Stimulated activated CD4-positive, alpha-beta T cell treated with anti-CD3 and anti-CD28 coated beads, Interleukin-1b, Interleukin-23, amount 100 ng/mL, for 4 hours (primary cell): ENCODE measurements around the gene TMEM204.

Experiments
- DNase-seq, 2 donors: peaks; one replicate each; pipeline ENCODE4 v3.0.0-alpha.2; 2020; ENCODE audit warnings: low read depth in 2 of 2

Gene TMEM204

DNA sequence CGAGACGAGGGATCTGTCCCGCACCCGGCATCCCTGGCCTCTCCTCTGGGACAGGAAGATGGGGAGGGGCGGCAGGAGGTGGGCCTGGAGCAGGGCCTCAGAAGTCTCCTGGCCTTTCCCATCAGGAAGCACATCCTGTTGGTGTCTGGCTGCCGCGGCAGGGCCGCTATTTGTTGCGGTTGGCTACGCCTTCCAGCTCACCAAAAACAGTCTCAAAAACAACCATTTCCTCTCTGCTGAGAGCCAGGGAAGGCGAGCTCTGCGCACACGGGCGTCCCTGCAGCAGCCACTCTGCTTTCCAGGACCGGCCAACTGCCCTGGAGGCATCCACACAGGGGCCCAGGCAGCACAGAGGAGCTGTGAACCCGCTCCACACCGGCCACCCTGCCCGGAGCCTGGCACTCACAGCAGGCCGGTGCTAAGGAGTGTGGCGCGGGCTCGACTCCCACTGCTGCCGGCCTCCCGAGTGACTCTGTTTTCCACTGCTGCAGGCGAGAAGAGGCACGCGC is at the start of gene TMEM204:
TSS of gene TMEM204 (plus strand) at position 224 of the 509 bp plus-strand sequence. CDS start 610 bp downstream, outside the sequence.
- DNase-seq, result no peak

DNA sequence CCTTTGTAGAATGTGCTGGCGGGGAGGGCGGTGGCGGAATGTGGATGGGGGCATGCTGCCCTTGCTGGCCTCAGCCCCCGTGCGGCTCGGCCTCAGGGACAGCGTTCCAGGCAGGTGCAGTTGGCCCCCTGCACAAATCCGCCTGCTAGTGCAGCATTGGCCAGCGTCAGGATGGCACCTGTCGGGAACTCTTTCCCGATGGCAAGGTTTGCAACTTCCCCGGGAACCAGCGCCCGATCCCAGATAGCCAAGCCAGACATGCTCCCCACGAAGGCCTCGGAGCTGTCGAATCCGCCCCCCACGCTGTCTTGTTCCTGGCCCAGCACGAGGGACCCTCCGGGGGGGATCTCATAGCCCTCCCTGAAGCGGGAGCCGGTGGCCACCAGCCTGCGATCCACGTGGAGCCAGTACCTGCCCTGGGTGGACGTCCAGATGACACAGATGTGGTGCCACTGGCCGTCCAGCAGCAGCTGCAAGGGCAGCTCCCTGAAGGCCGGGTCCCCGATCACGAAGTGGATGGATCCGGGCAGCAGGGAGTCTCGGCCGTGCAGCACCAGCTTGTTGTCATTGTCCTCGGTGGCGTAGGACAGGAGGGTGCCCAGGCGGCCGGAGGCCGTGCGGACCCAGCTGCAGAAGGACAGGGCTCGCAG is 47.5 kb upstream of the TMEM204 start:
- DNase-seq, result no peak

DNA sequence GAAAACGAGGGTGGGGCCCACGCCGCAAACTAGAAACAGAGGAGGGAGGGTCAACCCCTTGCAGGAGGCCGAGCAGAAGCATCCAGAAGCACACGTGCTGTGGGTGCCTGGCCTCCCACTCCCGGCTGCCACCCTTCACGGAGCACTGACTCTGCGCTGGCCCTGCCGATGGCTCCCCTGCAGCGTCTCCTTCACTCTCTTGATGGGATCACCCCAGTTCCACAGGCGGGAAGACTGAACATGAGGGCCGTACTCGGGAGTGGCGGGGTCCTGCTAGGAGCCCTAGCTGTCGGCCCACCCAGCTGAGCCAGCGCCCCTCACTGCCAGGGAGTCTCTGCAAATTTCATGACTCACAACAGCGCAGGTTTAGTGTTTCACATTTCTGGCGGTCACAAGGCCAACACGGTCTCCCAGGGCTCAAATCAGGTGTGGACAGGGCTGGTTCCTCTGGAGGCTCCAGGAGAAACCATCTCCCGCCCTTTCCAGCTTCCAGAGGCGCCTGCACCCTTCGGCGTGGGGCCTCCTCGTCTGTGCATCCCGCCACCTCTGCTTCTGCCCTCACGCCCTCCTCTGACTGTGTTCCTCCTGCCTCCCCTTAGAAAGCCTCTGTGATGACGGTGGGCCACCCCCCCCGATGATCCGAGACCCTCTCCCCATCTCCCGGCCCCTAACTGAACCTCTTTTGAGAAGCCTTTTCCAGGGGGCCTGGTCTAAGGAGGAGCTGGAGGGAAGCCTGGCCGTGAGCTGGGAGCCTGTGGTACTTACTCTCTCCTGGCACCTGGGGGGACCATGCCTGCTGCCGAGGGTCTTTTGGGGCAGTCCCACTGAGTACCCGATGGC is 46.7 kb upstream of the TMEM204 start:
- DNase-seq, result no peak

DNA sequence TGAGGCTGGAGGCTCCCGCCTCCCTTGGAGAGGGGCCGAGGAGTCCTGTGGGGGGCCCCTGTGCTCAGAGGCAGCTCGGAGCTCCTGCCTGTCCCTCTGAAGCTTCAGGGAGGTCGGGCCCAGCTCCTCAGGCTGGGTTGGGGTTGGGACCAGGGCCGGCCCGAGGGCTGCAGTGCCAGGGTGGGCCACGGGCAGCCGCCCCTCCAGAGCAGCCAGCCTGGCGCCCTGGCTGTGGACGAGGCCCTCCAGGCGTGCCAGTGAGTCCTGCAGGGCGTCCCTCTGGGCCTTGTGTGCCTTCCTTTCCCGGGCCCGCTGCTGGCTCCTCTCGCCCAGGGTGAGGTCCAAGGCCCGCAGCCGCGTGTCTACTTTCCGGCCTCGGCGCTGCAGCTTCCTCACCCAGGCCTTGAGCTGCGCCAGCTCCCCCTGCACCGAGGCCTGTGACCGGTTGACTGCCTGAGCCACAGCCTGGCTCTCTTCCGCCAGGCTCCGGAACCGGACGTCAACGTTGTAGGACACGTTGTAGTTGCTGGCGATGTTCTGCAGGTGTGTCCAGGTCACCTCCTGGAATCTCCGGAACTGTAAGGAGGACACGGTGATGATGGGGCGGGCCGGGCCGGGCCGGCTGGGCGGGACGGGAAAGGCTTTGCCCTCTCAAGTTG is 45.9 kb upstream of the TMEM204 start:
- DNase-seq, result no peak

DNA sequence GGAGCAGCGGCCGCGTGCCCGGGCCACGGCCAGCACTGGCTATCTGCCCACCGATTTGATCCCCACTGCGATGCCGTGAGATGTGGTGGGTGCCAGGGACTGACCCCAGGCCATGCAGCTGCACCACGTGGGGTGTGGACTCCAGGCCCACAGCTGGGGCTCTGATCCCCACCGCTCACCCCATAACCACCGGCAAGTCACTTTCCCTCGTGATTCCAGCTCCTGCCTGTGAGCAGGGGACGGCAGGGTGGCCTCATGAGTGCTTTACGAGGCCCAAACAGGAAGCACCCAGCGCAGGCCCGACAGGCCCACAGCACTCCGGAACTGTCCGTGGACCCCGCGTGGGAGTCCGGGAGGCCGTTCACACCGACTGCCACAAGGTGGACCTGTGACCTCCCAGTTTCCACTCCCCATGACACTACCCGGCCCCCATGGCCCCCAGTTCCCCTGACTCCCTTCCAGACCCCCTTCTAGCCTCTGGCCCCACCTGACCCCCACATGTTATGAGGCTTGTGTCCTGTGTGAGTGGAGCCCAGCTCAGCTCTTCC is 45.3 kb upstream of the TMEM204 start:
- DNase-seq, result no peak

DNA sequence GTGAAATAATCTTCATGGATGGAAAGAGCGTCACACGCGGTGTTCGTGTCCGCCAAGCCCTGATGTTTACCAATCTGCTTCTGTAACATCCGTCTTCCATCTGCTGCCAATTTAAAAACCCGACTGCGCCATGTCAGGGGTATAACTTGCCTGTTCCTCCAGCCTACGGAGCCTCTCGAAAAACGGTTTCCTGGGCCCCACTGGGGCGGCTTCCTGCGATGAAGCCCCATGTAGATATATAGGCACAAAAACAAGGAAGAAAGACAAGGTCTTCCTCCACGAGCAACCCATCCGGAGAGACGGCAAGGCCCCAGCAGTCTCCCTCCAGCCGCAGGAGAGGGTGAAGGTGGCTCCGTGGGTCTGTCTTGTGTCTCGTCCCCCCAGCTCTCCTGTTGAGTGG is 44.8 kb upstream of the TMEM204 start, which contains the start of gene PTX4:
TSS of gene PTX4 (minus strand) at position 326 of the 400 bp plus-strand sequence. CDS start at position 291, 35 bp downstream.
- no peak for DNase-seq

DNA sequence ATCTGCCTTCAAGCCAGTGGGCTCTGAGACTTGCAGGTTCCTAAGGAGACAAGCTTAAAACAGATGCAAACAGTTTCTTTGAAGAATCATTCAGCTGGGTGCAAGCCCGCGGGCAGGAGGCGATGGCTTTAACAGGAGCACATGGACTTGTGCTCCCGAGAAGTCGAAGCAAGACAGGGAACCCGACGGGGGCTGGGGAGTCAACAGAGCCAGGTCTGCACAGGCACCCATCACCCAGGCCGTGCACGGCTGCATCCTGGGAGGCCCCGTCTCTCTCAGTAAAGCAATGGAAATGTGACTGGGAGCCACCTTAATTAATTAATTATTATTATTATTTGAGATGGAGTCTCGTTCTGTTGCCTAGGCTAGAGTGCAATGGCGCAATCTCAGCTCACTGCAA is 44.4 kb upstream of the TMEM204 start:
- DNase-seq, result no peak

DNA sequence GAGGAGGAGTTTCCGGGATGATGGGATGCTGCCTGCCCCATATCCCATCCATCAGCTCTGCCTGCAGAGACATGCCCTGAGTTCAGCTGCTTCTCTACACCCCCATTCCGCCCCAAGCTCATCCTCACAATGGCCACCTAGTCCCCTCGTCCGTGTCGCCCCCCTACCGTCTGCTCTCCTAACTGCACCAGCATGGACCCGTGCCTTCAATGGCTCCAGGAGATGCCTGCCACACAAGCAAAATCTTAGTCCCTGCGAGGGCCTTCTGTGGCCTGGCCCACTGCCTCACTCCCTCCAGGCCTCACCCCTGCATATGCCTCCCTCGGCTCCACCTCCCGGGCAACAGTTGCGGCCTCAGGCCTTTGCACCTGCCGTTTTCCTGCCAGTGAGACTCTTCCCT is 42.1 kb upstream of the TMEM204 start:
- no peak for DNase-seq

DNA sequence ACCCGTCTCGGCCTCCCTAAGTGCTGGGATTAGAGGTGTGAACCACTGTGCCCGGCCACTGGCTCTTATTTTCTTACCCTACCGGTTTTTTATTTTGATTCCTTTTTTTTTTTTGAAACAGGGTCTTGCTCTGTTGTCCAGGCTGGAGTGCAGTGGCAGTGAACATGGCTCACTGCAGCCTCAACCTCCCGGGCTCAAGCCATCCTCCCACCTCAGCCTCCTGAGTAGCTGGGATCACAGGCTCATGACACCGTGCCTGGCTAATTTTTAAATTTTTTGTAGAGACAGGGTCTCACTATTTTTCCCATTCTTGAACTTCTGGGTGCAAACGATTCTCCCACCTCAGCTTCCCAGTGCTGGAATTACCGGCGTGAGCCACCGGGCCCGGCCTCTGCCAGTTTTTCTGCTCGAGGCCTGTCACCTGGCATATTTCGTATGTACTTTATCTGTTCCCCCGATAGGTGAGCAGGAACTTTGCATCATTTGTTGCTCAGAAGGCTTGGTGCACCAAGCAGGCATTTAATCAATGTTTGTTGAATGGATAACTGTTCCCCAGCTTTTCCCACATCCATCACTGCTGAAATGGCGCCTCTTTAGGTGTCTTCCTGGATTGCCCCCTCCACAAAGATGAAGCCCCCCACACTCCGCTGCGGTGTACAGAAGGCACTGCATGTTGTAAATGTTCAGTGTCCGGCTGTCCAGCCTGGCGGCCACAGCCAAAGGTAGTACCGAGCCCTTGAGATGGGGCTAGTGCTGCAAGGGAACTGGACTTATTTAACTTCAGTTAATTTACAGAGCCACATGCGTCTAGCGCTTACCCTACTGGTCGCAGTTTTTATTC is 41.2 kb upstream of the TMEM204 start:
- DNase-seq, result no peak

DNA sequence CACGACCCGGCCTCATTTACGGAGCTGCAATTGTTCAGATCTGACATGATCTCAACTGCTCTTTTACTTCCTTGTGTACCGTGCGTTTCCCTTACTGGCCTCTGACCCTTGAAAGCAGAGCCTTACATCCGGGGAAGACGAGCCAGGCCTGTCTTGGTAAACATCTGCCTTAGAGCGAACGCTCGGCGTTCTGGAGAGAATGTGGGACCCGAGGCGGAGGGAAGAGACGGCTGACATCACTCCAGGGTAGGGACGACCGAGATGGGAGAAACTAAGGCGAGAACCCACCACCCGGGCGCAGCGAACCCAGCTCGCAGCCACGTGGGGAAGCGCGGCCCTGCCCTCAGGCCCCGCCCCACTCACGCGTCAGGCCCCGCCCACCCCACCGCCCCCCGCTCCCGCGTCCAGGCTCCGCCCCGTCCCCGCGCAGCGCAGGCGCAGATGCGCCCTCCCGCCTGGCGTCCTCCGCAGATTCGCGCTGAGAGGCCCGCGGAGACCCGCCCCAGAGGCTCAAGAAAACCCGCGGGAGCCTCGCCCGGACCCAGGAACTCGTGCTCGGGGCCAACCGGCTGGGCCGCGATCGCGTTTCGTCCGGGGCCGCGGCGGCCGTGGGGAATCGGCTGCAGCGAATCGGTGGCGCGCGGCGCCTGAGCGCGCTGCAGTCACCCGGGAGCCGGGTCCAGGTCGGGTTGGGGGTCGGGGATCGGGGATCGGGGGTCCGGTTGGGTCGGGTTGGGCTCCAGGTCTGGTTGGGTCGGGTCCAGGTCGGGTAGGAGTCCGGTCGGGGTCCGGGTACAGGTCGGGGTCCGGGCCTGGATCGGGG is 40.3 kb upstream of the TMEM204 start, which contains the start of gene TELO2:
TSS of gene TELO2 (plus strand) at position 438 of the 823 bp plus-strand sequence. CDS start 922 bp downstream, outside the sequence.
- DNase-seq, result peak; percentile 87 to 90

DNA sequence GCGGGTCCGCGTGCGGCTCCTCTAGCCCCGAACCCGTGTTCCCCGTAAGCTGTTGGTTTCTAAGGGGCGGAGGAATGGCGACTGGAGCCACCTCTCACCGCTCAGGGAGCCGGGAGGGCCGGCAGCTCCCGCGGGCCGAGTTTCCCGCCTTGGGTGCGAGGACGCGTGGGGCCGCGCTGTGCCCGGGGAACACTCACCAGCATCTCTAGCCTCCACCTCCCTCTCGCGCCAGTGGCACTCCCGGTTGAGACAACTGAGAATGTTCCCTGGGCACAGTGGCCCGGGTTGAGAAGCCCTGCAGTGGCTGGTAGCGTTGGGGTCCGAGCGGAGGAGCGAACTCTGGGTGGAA is 39.7 kb upstream of the TMEM204 start:
- DNase-seq, result no peak

DNA sequence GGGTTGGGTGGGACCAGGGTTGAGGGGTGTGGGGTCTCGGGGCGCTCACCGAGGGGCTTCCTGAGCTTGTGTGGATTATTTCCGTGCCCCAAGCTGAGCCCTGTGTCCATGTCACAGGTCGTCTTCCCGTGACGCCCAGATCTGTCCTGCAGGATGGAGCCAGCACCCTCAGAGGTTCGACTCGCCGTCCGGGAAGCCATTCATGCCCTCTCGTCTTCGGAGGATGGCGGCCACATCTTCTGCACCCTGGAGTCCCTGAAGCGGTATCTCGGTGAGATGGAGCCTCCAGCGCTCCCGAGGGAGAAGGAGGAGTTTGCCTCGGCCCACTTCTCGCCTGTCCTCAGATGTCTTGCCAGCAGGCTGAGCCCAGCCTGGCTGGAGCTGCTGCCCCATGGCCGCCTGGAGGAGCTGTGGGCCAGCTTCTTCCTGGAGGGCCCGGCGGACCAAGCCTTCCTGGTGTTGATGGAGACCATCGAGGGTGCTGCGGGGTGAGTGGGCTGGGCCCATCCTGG is 39.3 kb upstream of the TMEM204 start:
- DNase-seq, result no peak

DNA sequence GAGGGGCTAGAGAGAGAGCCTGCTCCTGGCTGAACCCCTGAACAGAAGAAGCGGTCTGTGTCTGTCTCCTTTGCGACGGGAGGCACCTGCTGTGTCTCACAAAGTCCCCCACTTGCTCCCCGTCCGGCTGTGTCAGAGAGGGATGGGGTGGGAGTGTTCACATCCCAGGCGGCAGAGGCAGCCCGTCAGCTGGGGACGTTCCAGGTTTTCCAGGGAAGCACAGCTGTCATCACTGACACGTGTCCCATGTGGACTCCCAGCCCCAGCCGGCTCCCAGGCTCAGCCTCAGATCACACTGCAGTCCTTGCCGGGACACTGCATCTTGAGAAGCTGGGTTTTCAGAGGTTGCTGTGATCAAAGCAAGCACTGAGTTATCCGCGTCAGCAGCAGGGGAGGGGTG is 38.8 kb upstream of the TMEM204 start:
- DNase-seq, result no peak

DNA sequence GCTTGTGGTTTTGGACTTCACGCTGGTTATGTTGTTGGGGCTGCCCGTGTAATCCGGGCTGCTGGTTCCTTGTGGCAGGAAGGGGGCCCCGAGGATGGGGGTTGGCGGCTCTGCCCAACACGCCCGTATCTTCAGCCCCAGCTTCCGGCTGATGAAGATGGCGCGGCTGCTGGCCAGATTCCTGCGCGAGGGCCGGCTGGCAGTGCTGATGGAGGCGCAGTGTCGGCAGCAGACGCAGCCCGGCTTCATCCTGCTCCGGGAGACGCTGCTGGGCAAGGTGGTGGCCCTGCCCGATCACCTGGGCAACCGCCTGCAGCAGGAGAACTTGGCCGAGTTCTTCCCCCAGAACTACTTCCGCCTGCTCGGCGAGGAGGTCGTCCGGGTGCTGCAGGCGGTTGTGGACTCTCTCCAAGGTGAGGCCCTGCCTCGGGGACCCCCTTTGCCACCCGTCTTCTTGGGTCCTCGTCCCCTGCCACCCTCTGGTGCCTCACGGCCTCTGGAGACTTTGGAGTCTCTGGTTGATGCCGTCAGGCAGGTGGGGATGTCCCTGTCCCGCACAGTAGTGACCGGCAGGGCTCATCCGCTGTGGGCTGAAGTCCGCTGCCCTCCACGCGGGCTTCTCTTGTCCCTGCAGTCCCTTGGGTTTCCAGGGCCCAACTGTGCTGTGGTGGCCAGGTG is 38.1 kb upstream of the TMEM204 start:
- no peak for DNase-seq

DNA sequence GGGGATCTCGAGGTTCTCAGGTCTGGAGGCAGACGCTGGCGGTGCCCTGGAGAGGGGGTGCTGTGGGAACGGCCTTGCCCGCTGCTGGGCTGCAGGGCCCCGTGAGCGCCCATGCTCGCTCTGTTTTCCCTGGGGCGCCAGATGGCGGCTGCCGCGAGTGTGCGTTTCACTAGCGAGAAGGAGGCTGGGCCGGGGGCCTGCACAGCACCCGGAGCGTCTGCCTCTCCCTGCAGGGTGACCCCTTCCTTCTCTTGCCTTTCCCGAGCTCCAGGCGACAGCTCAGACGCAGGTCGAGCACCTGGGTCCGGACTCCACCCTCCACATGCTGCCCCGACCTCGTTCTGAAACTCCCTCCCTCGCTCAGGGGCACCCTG is 37.6 kb upstream of the TMEM204 start:
- no peak for DNase-seq

DNA sequence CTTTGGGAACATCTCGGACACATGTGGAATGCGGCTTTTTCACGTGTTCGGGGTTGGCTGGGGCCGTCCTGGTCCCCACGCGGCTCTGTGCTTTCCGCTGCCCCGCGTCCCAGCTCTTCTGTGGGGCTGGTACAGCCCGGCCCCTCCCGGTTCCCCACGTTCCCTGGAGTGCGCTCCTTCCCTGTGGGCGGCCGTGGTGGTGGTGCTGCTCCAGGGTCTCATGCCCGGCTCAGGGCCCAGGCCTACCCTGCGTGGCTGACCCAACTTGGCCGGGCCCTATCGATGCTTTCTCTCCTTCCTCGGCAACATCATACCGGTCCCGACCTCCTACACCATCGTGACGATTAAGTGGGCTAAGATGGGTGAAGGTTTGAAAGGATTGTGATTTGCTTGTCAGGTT is 37.0 kb upstream of the TMEM204 start:
- DNase-seq, result no peak

DNA sequence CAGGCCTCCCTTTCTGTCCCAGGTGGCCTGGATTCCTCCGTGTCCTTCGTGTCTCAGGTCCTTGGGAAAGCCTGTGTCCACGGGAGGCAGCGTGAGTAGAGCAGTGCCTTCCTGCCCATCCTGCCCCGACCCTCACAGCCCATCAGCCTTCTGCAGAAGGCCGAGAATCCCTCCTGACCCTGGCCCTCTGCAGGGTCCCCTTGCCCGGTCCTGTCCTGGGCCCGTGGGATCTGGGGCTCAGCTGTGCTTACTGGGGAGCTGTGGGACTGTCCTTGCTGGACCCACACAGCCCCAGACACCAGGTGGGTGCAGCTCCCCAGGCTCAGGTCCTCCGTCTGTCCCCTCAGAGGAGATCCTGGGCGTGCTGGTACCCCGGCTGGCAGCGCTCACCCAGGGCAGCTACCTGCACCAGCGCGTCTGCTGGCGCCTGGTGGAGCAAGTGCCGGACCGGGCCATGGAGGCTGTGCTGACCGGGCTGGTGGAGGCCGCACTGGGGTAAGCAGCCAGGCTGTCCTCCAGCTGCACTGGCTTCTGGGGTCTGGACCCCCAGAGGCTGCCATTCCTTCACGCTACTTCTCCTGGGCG is 36.4 kb upstream of the TMEM204 start:
- no peak for DNase-seq

DNA sequence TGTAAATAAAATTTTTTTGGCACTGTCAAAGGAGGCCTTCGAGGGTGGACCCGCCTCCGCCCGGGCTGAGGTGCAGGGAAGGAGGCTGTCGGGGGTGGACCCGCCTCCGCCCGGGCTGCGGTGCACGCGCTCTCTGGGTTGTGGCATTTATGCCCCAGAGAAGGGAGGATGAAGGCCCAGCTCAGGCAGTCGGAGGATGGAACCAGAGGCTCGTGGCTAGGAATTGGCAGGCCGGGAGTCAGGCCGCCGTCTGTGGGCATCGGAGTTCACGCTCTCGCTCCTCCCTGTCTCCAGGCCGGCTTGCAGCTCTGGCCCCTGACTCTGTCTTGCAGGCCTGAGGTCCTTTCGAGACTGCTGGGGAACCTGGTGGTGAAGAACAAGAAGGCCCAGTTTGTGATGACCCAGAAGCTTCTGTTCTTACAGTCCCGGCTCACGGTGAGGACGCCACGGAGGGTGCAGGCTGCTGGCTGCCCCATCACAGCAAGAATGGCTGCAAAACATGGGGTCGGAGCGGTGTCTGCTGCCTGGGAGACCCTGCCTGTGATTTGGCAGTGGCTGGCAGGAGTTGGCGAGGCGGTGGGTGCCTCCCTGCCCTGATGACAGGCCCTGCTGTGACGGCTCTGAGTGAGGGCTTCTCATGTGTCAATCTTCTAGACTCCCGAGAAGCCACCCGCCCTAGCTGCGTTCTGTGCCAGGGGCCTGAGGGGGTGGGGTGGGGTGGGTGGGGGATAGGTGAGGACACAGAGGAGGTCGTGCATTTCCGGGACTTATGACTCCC is 34.4 kb upstream of the TMEM204 start:
- no peak for DNase-seq
